Hypothalamus (tissue), 51 donors: ENCODE measurements around the gene PLA2G4A.

Source experiments
- DNase-seq, 51 donors: peaks; one replicate each; lab custom pipeline; 2025; lab: John Stamatoyannopoulos, UW

The PLA2G4A gene

GRCh38 chr1:187006896-187007295 lies 178.1 kb downstream of the PLA2G4A start:
- no peak for DNase-seq

DNA sequence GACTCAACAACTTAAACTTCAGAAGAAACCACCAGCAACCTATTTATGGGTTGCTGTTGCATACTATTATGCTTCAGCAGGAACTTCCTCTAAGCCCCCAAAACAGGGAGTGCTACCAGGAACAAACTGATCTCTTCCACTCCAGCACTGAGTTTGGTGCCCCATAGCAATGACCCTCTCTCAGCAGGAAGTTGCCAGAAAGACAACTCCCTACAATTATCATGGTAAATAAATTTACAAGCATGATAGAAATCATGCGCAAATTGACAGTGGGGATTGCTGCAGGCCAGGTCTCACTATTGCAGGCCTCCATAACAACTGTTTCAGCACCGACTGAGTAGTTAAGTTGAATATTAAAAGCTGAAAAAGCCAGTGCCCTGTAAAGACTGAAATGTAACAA lies 180.6 kb downstream of the PLA2G4A start:
- DNase-seq, result no peak

GRCh38 chr1:187010571-187011309 lies 182.0 kb downstream of the PLA2G4A start:
- DNase-seq, result no peak

DNA sequence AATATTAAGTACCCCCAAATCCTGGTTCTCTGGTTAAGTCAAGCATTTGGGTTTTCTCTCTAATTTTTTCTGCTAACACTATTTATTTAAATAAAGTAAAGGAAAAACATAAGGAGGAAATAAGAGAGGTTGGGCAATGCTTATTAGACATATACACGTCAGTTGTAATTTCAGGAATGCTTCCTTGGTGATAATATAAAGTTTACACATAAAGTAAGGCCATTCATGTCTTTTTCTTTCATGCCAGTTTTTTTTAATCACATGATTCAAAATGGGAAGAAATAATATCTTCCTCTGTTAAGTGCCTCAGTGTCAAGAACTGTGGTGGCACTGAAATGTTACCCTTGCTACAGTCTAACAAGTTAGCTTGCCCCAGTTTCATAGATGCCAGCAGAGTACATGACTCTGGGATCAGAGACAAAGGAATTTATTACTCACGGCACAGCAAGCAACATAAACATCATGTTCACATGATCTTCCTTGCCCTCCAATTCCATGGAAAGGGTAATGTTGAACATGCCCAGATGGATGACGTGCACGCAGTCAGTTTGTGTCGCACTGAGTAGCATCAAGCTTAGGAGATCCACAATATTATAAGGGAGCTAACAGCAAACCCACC lies 184.9 kb downstream of the PLA2G4A start:
- no peak for DNase-seq

- DNase-seq, result no peak
Observed at GRCh38 chr1:187018291-187018690, 189.5 kb downstream of the PLA2G4A start.

- no peak for DNase-seq
Observed at GRCh38 chr1:187027253-187027652, 198.5 kb downstream of the PLA2G4A start.

GRCh38 chr1:187032316-187032981 lies 203.7 kb downstream of the PLA2G4A start:
- no peak for DNase-seq

GRCh38 chr1:187032982-187033692 lies 204.4 kb downstream of the PLA2G4A start:
- DNase-seq, result no peak

DNA sequence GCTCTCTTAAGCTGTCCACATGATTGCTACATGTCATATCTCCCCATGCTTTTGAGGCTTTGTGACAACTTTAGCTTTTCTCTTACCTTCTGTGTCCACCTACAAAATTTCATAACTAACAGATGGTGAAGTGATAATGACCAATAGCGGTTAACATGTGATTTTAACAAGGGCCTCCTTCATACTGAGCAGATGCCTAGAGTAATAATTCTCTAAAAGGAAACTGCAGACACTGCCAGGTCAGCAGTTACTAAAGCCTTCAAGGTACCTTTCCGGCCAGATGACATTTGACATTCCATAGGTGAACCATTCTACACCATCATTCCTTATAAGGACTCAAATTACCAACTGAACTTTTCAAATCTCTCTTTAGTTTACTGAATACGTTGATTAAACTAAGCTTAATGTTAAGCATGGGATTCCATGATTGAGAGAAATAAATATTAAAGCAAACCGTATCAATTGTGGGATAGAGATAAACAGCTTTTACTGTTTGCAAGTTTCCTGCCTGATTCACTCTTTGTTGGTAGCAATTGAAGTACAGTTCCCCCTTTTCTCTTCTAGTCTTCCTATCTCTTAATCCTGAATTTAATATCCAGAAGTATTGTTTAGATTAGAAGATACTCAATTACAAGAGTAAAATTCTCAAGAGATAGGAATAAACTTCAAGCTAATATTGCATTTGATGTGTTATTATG lies 205.1 kb downstream of the PLA2G4A start:
- DNase-seq, result no peak

GRCh38 chr1:187034501-187034900 lies 205.8 kb downstream of the PLA2G4A start:
- no peak for DNase-seq

GRCh38 chr1:187037973-187038553 lies 209.3 kb downstream of the PLA2G4A start:
- DNase-seq, result no peak
